AG09309 (cell line): Measurements from ENCODE around the gene SAMSN1.

ENCODE experiments used
- DNase-seq: peaks from one replicate; pipeline ENCODE4 v3.0.0-alpha.2; 2010; ENCODE audit warnings: low read depth
- H3K4me3 ChIP-seq: 2 replicates; pipeline ENCODE4 v1.5.1; 2011; ENCODE audit warnings: mild to moderate bottlenecking, low read depth, low read length, moderate library complexity; ENCODE audit not compliant: control insufficient read depth
- CTCF ChIP-seq: IDR thresholded peaks from 2 replicates; pipeline ENCODE4 v1.5.1; 2011; ENCODE audit warnings: mild to moderate bottlenecking, low read depth, low read length, inconsistent platforms; ENCODE audit not compliant: insufficient read depth, control insufficient read depth; ENCODE audit errors: missing control alignments

SAMSN1 gene

GRCh38 chr21:14533499-14534428 is 12.4 kb downstream of the SAMSN1 start:
- TF ChIP-seq CTCF, result no peak
- H3K4me3 ChIP-seq, result no peak overlapping the region
- DNase-seq, result no peak

GRCh38 chr21:14531757-14532316 is 14.3 kb downstream of the SAMSN1 start:
- H3K4me3 ChIP-seq, result no peak overlapping the region
- no peak for DNase-seq
- TF ChIP-seq CTCF, result no peak

- H3K4me3 ChIP-seq, result no peak overlapping the region
- TF ChIP-seq CTCF, result no peak
- DNase-seq, result no peak
Measured at GRCh38 chr21:14530592-14530991, 15.5 kb downstream of the SAMSN1 start.

- no peak overlapping the region for H3K4me3 ChIP-seq
- no peak for TF ChIP-seq CTCF
- DNase-seq, result no peak
Measured at GRCh38 chr21:14528815-14529214, 17.3 kb downstream of the SAMSN1 start.

GRCh38 chr21:14527696-14528652 is 18.1 kb downstream of the SAMSN1 start:
- no peak for DNase-seq

More at GRCh38 chr21:14527696-14528652, 18.1 kb downstream of the SAMSN1 start:
- no peak for TF ChIP-seq CTCF
- no peak overlapping the region for H3K4me3 ChIP-seq
